ENCODE results near the gene NKG7.

NKG7 gene

DNA sequence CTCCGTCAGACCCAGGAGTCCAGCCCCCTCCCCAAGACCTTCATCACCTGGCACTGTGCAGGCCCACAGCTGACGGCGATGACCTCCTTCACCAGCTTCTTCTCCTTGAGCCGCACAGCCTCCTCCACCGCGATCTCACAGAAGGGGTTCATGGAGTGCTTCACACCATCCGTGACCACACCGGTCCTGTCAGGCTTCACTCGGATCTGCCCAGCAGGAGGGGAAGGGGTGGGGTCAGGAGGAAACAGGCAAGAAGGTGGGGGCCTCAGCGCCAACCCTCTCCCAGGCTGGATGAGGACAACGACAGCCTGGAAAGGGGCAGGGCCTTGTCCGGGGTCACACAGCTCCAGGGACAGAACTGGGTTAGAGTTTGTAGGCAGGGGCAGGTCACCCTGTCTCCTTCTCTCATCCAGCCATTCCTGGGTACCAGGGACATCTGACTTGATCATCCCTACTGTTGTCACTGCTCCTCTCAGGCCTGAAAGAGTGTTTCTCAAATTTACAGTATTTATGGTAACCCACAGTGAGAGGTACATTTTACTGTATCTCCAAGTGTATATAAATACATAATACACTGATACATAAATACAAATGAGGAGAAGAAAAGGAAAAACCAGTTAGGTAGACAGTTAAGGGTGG, 18.2 kb downstream of the NKG7 start:
- TF ChIP-seq, protein P1, sequence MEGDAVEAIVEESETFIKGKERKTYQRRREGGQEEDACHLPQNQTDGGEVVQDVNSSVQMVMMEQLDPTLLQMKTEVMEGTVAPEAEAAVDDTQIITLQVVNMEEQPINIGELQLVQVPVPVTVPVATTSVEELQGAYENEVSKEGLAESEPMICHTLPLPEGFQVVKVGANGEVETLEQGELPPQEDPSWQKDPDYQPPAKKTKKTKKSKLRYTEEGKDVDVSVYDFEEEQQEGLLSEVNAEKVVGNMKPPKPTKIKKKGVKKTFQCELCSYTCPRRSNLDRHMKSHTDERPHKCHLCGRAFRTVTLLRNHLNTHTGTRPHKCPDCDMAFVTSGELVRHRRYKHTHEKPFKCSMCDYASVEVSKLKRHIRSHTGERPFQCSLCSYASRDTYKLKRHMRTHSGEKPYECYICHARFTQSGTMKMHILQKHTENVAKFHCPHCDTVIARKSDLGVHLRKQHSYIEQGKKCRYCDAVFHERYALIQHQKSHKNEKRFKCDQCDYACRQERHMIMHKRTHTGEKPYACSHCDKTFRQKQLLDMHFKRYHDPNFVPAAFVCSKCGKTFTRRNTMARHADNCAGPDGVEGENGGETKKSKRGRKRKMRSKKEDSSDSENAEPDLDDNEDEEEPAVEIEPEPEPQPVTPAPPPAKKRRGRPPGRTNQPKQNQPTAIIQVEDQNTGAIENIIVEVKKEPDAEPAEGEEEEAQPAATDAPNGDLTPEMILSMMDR (IDR thresholded peaks at IDR 0.05; ENCODE audit: low read depth, low read length), result no peak
- H3K4me3 ChIP-seq (ENCODE audit: low read depth, low read length), result no peak overlapping the region

DNA sequence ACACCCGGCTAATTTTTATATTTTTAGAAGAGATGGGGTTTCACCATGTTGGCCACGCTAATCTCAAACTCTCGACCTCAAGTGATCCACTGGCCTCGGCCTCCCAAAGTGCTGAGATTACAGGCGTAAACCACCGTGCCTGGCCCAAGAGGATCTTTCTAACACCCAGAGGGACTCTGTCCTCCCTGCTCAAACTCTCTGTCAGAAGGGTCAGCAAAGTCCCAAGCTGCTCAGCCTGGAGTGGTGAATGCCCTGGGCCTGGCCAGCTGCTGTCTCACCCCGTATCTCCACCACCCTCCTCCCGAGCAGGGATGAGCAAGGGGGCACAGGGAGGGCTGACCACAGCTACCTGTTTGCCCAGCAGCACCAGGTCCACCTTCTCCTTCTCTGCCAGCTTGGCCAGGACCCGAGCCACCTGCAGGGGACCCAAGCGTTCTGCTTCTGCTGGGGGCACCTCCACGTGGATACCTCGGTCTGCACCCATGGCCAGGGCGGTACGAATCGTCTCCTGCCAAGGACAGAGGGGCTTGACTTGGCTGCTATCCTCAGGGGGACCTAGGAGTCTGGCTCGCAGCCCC, 19.6 kb downstream of the NKG7 start:
- H3K4me3 ChIP-seq (ENCODE audit: low read depth, low read length), result no peak overlapping the region
- TF ChIP-seq, protein P1 (IDR thresholded peaks at IDR 0.05; ENCODE audit: low read depth, low read length), result no peak

DNA sequence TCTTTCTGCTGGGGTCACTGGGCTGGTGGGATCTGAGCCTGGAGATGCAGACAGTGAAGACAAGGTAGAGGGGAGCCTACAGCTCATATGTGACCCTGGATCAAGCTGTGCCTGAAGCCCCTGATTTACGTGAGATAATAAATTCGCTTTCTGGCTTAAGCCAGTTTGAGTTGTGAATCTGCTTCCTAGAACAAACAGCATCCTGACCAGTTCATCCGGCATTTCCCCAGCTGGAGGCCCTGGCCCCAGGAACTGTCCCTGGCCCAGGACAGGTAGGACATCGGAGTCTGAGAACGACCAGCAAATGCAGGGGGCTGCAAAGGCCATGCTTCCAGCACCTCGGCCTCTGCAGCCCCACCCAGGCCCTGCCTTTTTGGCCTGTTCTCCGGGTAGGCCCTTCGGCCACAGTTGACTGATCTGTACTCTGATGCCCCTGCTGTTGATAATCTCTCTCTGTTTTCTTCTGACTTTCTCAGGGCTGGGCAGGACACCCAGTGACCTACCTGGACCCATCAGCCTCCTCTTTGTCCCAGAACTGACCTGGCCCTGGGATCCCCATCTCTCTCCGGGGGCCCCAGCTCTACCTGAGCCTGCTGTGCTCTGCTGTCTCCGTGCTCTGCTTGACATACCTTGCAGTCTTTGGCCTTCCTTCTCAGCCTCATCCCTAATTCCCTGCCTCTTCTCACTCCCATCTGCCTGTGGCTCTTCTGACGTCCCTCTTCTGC, 21.0 kb downstream of the NKG7 start:
- TF ChIP-seq, protein P1 (IDR thresholded peaks at IDR 0.05; ENCODE audit: low read depth, low read length), result no peak
- no peak overlapping the region for H3K4me3 ChIP-seq (ENCODE audit: low read depth, low read length)

DNA sequence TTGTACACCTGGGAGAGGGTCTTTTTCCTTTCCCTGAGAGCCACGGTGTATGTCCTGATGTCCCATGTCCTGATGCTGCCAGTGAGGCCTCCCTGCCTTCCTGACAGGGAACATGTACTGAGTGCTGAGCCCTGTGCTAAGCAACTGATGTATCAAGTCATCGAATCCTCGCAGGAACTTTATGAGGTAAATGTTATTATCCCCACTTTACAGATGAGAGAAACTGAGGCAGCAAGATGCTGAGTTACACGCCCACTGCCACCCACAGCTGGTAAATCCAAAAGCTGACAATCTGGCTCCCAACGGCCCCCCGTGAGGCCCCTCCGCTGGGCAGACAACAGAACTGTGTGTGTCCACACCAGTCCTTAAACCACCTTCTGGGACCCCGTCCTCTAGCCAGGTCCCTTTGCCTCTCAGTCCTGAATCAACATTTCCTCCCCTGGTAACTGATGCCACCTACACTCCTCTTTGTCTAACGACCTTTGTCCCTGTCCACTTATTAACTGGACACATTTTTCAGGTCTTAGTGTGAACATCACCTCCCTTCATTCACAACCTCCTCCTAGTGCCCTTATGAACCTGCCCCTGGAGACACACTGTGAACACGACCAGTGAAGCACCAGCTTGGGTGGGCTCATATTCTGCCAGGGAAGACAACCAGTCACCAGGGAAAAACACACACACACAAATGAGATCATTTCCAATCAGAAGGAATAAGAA, 25.1 kb downstream of the NKG7 start:
- TF ChIP-seq, protein P1 (IDR thresholded peaks at IDR 0.05; ENCODE audit: low read depth, low read length), result no peak
- no peak overlapping the region for H3K4me3 ChIP-seq (ENCODE audit: low read depth, low read length)

DNA sequence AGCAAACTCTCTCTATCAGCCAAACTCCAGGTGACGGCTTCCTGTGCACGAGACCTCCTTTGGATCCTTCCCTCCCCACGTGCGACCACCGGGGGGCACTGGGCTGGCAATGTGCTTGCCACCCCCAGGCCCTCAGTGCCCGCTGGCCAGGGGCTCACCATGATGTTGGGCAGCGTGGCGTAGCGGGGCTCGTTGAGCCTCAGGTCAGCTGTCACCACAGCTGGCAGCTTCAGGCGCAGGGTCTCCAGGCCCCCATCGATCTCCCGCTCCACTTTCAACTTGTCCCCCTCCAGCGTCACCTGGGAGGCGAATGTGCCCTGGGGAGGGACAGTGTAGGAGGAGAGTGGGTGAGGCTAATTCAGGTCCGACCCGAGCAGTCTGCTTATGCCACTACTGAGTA, 25.7 kb downstream of the NKG7 start:
- TF ChIP-seq, protein P1 (IDR thresholded peaks at IDR 0.05; ENCODE audit: low read depth, low read length), result no peak
- no peak overlapping the region for H3K4me3 ChIP-seq (ENCODE audit: low read depth, low read length)

DNA sequence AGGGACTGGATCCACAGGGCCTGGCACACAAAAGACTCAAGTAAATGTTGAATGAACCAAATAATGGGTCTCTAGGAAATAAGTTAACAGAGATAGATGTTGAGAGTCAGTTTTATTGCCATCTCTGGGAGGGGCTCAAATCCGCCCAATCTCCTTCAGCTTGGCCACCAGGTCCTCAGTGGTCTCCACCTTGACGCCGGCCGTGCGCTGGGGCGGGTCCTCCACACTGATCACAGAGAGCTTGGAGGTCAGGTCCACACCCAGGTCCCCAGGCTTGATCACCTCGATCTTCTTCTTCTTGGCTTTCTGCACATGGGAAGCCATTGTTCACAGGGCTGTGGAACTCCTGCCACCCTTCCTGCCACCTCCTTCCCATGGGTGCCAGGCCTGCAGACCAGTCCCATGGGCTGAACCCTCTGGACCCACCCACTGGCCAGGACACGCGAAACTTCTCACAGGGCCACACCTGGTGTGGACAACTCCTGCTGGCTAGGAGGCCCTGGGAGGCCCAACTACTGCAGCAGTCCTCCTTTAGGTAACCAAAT, 27.3 kb downstream of the NKG7 start:
- H3K4me3 ChIP-seq (ENCODE audit: low read depth, low read length), result no peak overlapping the region
- TF ChIP-seq, protein P1 (IDR thresholded peaks at IDR 0.05; ENCODE audit: low read depth, low read length), result no peak
